Ureter (tissue), 1 donor: ENCODE results near the gene CCDC192. TPM values are rescaled to one million over a fixed set of nuclear protein-coding genes. Genes with fewer than 3 reads are reported as not detected.

ENCODE experiments used
- DNase-seq: peaks from one replicate; pipeline ENCODE4 v3.0.0-alpha.2; 2020; ENCODE audit warnings: low spot score
- total RNA-seq: library from RNA; stranded (reverse); gene quantifications from one replicate; pipeline ENCODE4 v1.2.4, GENCODE V29; 2023
- donor health status: DM: yes; HTN: yes; CAD: no.

The CCDC192 gene
- total RNA-seq, 1 donor from 2014 or later = 1.2 TPM

DNA sequence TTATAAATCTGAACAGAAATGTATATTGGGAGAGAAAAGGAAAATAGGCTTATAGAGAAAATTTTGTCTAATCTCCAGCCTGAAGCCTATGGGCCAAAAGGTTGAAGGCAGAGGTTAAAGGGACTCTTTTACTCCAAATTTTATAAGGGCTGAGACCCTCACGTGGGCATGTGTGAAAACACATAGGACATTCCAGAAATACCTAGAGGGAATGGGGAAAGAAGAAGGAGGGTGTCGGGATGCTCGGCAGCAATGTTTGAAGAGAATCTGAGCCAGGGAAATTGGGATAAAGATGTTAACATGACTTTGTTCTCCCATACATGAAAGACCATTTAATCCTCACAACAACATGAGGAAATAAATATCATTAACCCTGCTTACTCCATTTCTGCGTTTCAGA lies 278.3 kb downstream of the CCDC192 start:
- no peak for DNase-seq

GRCh38 chr5:127985811-127986325 lies 282.7 kb downstream of the CCDC192 start:
- no peak for DNase-seq

- no peak for DNase-seq
These were observed 284.4 kb downstream of the CCDC192 start for GRCh38 chr5:127987354-127988145.

GRCh38 chr5:127988146-127988760 lies 285.1 kb downstream of the CCDC192 start:
- no peak for DNase-seq

Other genes starting within 250 kb of the CCDC192 start
- 68.2 TPM for gene PRRC1, start 185.8 kb upstream of the CCDC192 start, total RNA-seq
- not detected for gene CTXN3, start 54.3 kb upstream of the CCDC192 start, total RNA-seq